GM12878 (cell line): Measurements from ENCODE around the gene TTLL11. TPM values are rescaled to one million over a fixed set of nuclear protein-coding genes. Genes with fewer than 3 reads are reported as not detected.

Experiments used
- ATAC-seq: fragments of 200-7000 bp; cut with Tn5 transposase; 3 replicates; pipeline ENCODE4 v1.9.1; 2020; ENCODE audit warnings: mild to moderate bottlenecking, moderate library complexity
- BruUV-seq: library from RNA; stranded (reverse); fragments of 400-500 nt; replicated peaks from 2 replicates; lab custom pipeline; 2021; lab: Mats Ljungman, UMichigan
- CTCF ChIA-PET: fragments of 300-600 bp; sonication (Branson Sonifier 250); formaldehyde crosslinking; extraction: SDS; loops from one replicate; lab custom pipeline; 2021; ENCODE audit warnings: inconsistent platforms; lab: Yijun Ruan, JAX
- POLR2A ChIA-PET: fragments of 350-600 bp; formaldehyde crosslinking; extraction: SDS; loops from one replicate; lab custom pipeline; 2021; ENCODE audit warnings: inconsistent platforms; lab: Charles Lee
- RAD21 ChIA-PET: fragments of 300-600 bp; sonication (Branson Sonifier 250); formaldehyde crosslinking; loops from one replicate; lab custom pipeline; 2023; ENCODE audit warnings: antibody characterized with exemption; ENCODE audit not compliant: unreplicated experiment; lab: Charles Lee
- SMC1A ChIA-PET: fragments of 300-600 bp; sonication (Branson Sonifier 250); formaldehyde crosslinking; loops from one replicate; lab custom pipeline; 2023; ENCODE audit not compliant: unreplicated experiment, uncharacterized antibody; lab: Charles Lee
- DNase-seq: peaks from one replicate; pipeline ENCODE4 v3.0.0-alpha.2; 2011; ENCODE audit warnings: low read depth, low spot score
- FAIRE-seq: peaks from 3 replicates; lab custom pipeline; 2011; peaks lifted over from hg19 to GRCh38; lab: Jason Lieb, UNC
- H2AFZ ChIP-seq: 2 replicates; pipeline ENCODE4 v1.6.0; 2011; ENCODE audit warnings: low read depth, low read length, control low read depth; ENCODE audit not compliant: control insufficient read depth
- H3K27ac ChIP-seq: 2 replicates; pipeline ENCODE4 v1.5.1; 2011; ENCODE audit warnings: control low read depth; ENCODE audit not compliant: control insufficient read depth, insufficient read depth
- H3K27me3 ChIP-seq, 2 experiments: replicated peaks in 1 of 2; 2 replicates each; pipeline versions ENCODE4 v1.6.0 to v1.6.1; 2011; ENCODE audit warnings: low read length in 1 of 2; ENCODE audit not compliant: control insufficient read depth in 2 of 2, insufficient read depth in 2 of 2
- H3K36me3 ChIP-seq, 2 experiments: 2 replicates each; pipeline ENCODE4 v1.5.1; 2011; ENCODE audit warnings: low read length in 1 of 2; ENCODE audit not compliant: control insufficient read depth in 2 of 2, insufficient read depth in 2 of 2
- H3K4me1 ChIP-seq: 2 replicates; pipeline ENCODE4 v1.6.1; 2011; ENCODE audit warnings: mild to moderate bottlenecking, low read length, moderate library complexity, mixed read lengths; ENCODE audit not compliant: control insufficient read depth, insufficient read depth
- H3K4me2 ChIP-seq: 2 replicates; pipeline ENCODE4 v1.6.0; 2011; ENCODE audit warnings: control low read depth; ENCODE audit not compliant: control insufficient read depth, insufficient read depth
- H3K4me3 ChIP-seq: fragments of 200-600 bp; sonication (generic); 2 replicates; pipeline ENCODE4 v1.5.1; 2016
- H3K79me2 ChIP-seq: 2 replicates; pipeline ENCODE4 v1.6.0; 2011; ENCODE audit warnings: low read length; ENCODE audit not compliant: control insufficient read depth, insufficient read depth
- H3K9ac ChIP-seq: 2 replicates; pipeline ENCODE4 v1.8.0; 2011; ENCODE audit warnings: low read length, control low read depth, mixed read lengths; ENCODE audit not compliant: control insufficient read depth, insufficient read depth
- H3K9me3 ChIP-seq: replicated peaks from 3 replicates; pipeline ENCODE4 v1.5.1; 2011; ENCODE audit warnings: mild to moderate bottlenecking, low read length; ENCODE audit not compliant: control insufficient read depth, insufficient read depth
- H4K20me1 ChIP-seq: 2 replicates; pipeline ENCODE4 v1.6.0; 2011; ENCODE audit not compliant: control insufficient read depth, insufficient read depth
- CBFB ChIP-seq: IDR thresholded peaks from 2 replicates; pipeline ENCODE4 v1.6.1; 2016; ENCODE audit warnings: antibody characterized with exemption, low read depth
- GABPA ChIP-seq: IDR thresholded peaks from 2 replicates; pipeline ENCODE4 v1.6.1; 2014; ENCODE audit warnings: antibody characterized with exemption, low read depth, mild to moderate bottlenecking, inconsistent platforms
- IRF4 ChIP-seq: IDR thresholded peaks from 2 replicates; pipeline ENCODE4 v1.6.1; 2011; ENCODE audit warnings: low read depth, low read length
- WGBS: methylation state at CpG from one replicate; pipeline ENCODE4 v1.1.6; 2016; ENCODE audit warnings: low lambda C conversion rate; ENCODE audit not compliant: insufficient replicate concordance, insufficient coverage; ENCODE audit errors: missing lambda C conversion rate; 5-methylcytosine and 5-hydroxymethylcytosine counted together
- in situ Hi-C: fragments of 300-500 bp; cut with MboI; formaldehyde crosslinking; loops from 9 replicates; pipeline ENCODE4 v1.14.3; 2018; ENCODE audit warnings: mixed read lengths
- intact Hi-C: fragments of 100-400 bp; cut with micrococcal nuclease; formaldehyde crosslinking; loops from one replicate; pipeline ENCODE4 v1.14.2; 2022; ENCODE audit not compliant: unreplicated experiment
- polyA plus RNA-seq, 11 experiments: library from polyadenylated mRNA; depleted of rRNA in 4 of 11; unstranded in 6 of 11; stranded (reverse) in 5 of 11; fragments of >200 nt; fragmentation: Nextera tagmentation in 4 of 11; fragmentation: Illumina TruSeq in 1 of 11; extraction: Ambion mirVana in 4 of 11; extraction: Trizol in 1 of 11; gene quantifications; 1 replicate in 1 of 11; 2 replicates in 10 of 11; pipeline versions ENCODE4 v1.2.1 to v1.2.3, GENCODE V29; 2011 to 2016; ENCODE audit warnings: inconsistent platforms in 2 of 11, missing spikeins in 2 of 11, low read depth in 1 of 11
- total RNA-seq, 4 experiments: library from RNA; depleted of rRNA in 3 of 4; stranded (reverse); fragments of >200 nt in 3 of 4; fragmentation: Illumina TruSeq in 1 of 4; extraction: Trizol in 1 of 4; gene quantifications; 2 replicates each; pipeline versions ENCODE4 v1.2.1 to v1.2.3, GENCODE V29; 2013 to 2021
- TF ChIP-seq, protein P1 (sequence below): fragments of 450-650 bp; IDR thresholded peaks from 2 replicates; pipeline ENCODE4 v1.6.1; 2017; ENCODE audit warnings: mild to moderate bottlenecking, moderate library complexity
- TF ChIP-seq, protein P2 (sequence below): fragments of 450-650 bp; formaldehyde crosslinking; IDR thresholded peaks from 2 replicates; pipeline ENCODE4 v1.5.0; 2022; ENCODE audit warnings: mild to moderate bottlenecking, missing genetic modification characterization

Gene TTLL11
- total and polyA plus RNA-seq, 10 of the 15 experiments (the other 5 are each of a cell fraction or from before 2014, with no cell fraction given) = 1.2 to 3.7 (median 2.9) TPM

DNA sequence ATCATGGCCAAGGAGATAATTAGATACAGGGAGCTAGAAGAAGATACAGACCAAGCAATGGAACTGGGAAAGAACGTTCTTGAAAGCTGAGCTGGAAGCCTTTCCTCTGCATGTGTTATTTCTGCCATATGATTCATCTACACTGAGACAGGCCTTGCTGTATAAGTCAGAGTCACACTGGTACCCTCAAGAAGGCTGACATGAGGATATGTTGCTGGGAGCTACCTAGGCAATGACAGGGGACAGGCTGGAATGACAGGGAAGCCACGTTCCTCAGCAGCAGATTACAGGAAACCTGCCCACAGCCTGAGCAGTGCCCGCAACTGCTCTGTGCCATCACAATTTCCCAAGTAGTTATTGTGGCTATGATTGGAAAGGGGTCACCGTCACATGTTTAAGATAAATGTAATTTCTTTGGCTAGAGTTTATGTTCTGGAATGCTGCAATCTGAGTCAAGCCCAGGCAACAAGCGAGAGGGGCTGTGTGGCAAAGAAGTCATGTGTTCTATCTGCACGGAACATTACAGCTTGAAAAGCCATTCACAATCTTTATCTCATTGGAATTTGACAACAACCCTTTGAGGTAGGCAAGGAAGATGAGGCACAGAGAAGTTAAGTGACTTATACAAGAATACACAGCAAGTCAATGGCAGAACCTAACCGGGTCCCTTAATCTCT lies 108.2 kb downstream of the TTLL11 start:
- Histone ChIP-seq H3K4me3 (no peak overlapping the region), H3K27me3 (no peaks in the 10 kb centered on the region), H3K79me2 (no peaks in the 10 kb centered on the region), H3K9ac (no peak overlapping the region), H3K27ac (no peak overlapping the region), H4K20me1 (no peaks in the 10 kb centered on the region), H3K4me1 (no peaks in the 10 kb centered on the region), H2AFZ (no peak overlapping the region), H3K9me3 (no peaks in the 10 kb centered on the region), H3K4me2 (no peak overlapping the region), H3K36me3 (no peaks in the 10 kb centered on the region)
- CTCF ChIA-PET = no interaction called here
- SMC1A ChIA-PET = no interaction called here
- 63% methylated on average over 7 of the region's 7 CpGs for WGBS
- intact Hi-C loops = no loop called here
- no TSS peak for BruUV-seq
- RAD21 ChIA-PET = no interaction called here
- no peak for TF ChIP-seq CBFB
- TF ChIP-seq, protein P1, sequence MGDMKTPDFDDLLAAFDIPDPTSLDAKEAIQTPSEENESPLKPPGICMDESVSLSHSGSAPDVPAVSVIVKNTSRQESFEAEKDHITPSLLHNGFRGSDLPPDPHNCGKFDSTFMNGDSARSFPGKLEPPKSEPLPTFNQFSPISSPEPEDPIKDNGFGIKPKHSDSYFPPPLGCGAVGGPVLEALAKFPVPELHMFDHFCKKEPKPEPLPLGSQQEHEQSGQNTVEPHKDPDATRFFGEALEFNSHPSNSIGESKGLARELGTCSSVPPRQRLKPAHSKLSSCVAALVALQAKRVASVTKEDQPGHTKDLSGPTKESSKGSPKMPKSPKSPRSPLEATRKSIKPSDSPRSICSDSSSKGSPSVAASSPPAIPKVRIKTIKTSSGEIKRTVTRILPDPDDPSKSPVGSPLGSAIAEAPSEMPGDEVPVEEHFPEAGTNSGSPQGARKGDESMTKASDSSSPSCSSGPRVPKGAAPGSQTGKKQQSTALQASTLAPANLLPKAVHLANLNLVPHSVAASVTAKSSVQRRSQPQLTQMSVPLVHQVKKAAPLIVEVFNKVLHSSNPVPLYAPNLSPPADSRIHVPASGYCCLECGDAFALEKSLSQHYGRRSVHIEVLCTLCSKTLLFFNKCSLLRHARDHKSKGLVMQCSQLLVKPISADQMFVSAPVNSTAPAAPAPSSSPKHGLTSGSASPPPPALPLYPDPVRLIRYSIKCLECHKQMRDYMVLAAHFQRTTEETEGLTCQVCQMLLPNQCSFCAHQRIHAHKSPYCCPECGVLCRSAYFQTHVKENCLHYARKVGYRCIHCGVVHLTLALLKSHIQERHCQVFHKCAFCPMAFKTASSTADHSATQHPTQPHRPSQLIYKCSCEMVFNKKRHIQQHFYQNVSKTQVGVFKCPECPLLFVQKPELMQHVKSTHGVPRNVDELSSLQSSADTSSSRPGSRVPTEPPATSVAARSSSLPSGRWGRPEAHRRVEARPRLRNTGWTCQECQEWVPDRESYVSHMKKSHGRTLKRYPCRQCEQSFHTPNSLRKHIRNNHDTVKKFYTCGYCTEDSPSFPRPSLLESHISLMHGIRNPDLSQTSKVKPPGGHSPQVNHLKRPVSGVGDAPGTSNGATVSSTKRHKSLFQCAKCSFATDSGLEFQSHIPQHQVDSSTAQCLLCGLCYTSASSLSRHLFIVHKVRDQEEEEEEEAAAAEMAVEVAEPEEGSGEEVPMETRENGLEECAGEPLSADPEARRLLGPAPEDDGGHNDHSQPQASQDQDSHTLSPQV = no peak
- TF ChIP-seq, protein P2, sequence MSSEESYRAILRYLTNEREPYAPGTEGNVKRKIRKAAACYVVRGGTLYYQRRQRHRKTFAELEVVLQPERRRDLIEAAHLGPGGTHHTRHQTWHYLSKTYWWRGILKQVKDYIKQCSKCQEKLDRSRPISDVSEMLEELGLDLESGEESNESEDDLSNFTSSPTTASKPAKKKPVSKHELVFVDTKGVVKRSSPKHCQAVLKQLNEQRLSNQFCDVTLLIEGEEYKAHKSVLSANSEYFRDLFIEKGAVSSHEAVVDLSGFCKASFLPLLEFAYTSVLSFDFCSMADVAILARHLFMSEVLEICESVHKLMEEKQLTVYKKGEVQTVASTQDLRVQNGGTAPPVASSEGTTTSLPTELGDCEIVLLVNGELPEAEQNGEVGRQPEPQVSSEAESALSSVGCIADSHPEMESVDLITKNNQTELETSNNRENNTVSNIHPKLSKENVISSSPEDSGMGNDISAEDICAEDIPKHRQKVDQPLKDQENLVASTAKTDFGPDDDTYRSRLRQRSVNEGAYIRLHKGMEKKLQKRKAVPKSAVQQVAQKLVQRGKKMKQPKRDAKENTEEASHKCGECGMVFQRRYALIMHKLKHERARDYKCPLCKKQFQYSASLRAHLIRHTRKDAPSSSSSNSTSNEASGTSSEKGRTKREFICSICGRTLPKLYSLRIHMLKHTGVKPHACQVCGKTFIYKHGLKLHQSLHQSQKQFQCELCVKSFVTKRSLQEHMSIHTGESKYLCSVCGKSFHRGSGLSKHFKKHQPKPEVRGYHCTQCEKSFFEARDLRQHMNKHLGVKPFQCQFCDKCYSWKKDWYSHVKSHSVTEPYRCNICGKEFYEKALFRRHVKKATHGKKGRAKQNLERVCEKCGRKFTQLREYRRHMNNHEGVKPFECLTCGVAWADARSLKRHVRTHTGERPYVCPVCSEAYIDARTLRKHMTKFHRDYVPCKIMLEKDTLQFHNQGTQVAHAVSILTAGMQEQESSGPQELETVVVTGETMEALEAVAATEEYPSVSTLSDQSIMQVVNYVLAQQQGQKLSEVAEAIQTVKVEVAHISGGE (CRISPR knock-in tag) = no peak
- TF ChIP-seq GABPA = no peak
- no peak for TF ChIP-seq IRF4
- FAIRE-seq (no peak), DNase-seq (no peak), ATAC-seq (no peak)
- in situ Hi-C loops = no loop called here
- POLR2A ChIA-PET = no interaction called here
